Right atrium auricular region (tissue), 2 donors: ENCODE data around the gene PHKB. TPM values are rescaled to one million over a fixed set of nuclear protein-coding genes. Genes with fewer than 3 reads are reported as not detected.
A peak's percentile ranks its signal among the peaks of the same experiment; 100 is the strongest.

Source experiments
- DNase-seq: peaks from one replicate; pipeline ENCODE4 v3.0.0-alpha.2; 2019; ENCODE audit warnings: low spot score
- H3K27ac ChIP-seq, 2 donors: fragments of 200-600 bp; sonication (generic); 1 replicate in 1 of 2; 2 replicates in 1 of 2; pipeline ENCODE4 v1.5.1; 2016 to 2019
- H3K27me3 ChIP-seq, 2 donors: fragments of 200-600 bp; sonication (generic); one replicate each; pipeline versions ENCODE4 v1.5.1 to v1.6.0; 2017 to 2019
- H3K36me3 ChIP-seq: fragments of 200-600 bp; sonication (generic); one replicate; pipeline ENCODE4 v1.5.1; 2016
- H3K4me1 ChIP-seq, 2 donors: fragments of 200-600 bp; sonication (generic); one replicate each; pipeline versions ENCODE4 v1.5.1 to v1.6.0; 2017 to 2019
- H3K4me3 ChIP-seq, 2 donors: fragments of 200-600 bp; sonication (generic); 1 replicate in 1 of 2; 2 replicates in 1 of 2; pipeline ENCODE4 v1.5.1; 2017 to 2019; ENCODE audit warnings: mild to moderate bottlenecking in 1 of 2, moderate library complexity in 1 of 2
- H3K9me3 ChIP-seq, 2 donors: fragments of 200-600 bp; sonication (generic); one replicate each; pipeline ENCODE4 v1.5.1; 2019
- CTCF ChIP-seq, 2 donors: fragments of 200-600 bp; sonication (generic); IDR thresholded peaks; one replicate each; pipeline ENCODE4 v1.5.1; 2019; ENCODE audit warnings: antibody characterized with exemption in 2 of 2
- total RNA-seq, 2 donors: library from RNA; depleted of rRNA; stranded (reverse); fragments of >200 nt; gene quantifications; one replicate each; pipeline ENCODE4 v1.1.0, GENCODE V29; 2016

PHKB gene
- total RNA-seq, 2 donors from 2014 or later, result 43.4 to 43.7 TPM

- peaks cover 0 to 36% of the 10 kb centered on the region in 2 donors for H3K4me1 ChIP-seq
- H3K27ac ChIP-seq, result no peak overlapping the region
- H3K27me3 ChIP-seq, result no peaks in the 10 kb centered on the region
- no peak for DNase-seq
- no peaks in the 10 kb centered on the region for H3K36me3 ChIP-seq
- no peaks in the 10 kb centered on the region for H3K9me3 ChIP-seq
- no peak for TF ChIP-seq CTCF (IDR thresholded peaks at IDR 0.05)
- H3K4me3 ChIP-seq, result no peak overlapping the region
These were observed 2.8 kb upstream of the PHKB start for GRCh38 chr16:47458331-47458730.

- no peak for DNase-seq
These were observed 1.5 kb upstream of the PHKB start for GRCh38 chr16:47459603-47460002.

GRCh38 chr16:47460359-47460710, 796 bp upstream of the PHKB start:
- Histone ChIP-seq H3K9me3 (no peaks in the 10 kb centered on the region), H3K27me3 (no peaks in the 10 kb centered on the region), H3K27ac (peak overlapping the region; percentile 93 to 99), H3K4me1 (peaks cover 0 to 51% of the 10 kb centered on the region in 2 donors), H3K36me3 (no peaks in the 10 kb centered on the region), H3K4me3 (peak overlapping the region; percentile 85 to 91)
- no peak for DNase-seq
- no peak for TF ChIP-seq CTCF (IDR thresholded peaks at IDR 0.05)

More at GRCh38 chr16:47459603-47460002, 1.5 kb upstream of the PHKB start:
- no peak for TF ChIP-seq CTCF (IDR thresholded peaks at IDR 0.05)
- Histone ChIP-seq H3K4me1 (peaks cover 0 to 49% of the 10 kb centered on the region in 2 donors), H3K4me3 (peak overlapping the region in 1 of 2 donors; percentile 91), H3K27me3 (no peaks in the 10 kb centered on the region), H3K27ac (no peak overlapping the region), H3K36me3 (no peaks in the 10 kb centered on the region), H3K9me3 (no peaks in the 10 kb centered on the region)

GRCh38 chr16:47461598-47462266, 601 bp downstream of the PHKB start:
- Histone ChIP-seq H3K27ac (peak overlapping the region; percentile 93 to 99), H3K36me3 (no peaks in the 10 kb centered on the region), H3K9me3 (no peaks in the 10 kb centered on the region), H3K4me3 (peak overlapping the region; percentile 85 to 91), H3K4me1 (peaks cover 0 to 64% of the 10 kb centered on the region in 2 donors), H3K27me3 (no peaks in the 10 kb centered on the region)
- DNase-seq, result no peak
- TF ChIP-seq CTCF (IDR thresholded peaks at IDR 0.05), result no peak

- Histone ChIP-seq H3K4me1 (peaks cover 0 to 82% of the 10 kb centered on the region in 2 donors), H3K4me3 (no peak overlapping the region), H3K27ac (peak overlapping the region in 1 of 2 donors; percentile 2)
These were observed 2.9 kb downstream of the PHKB start for GRCh38 chr16:47463771-47464624.

More at GRCh38 chr16:47463771-47464624, 2.9 kb downstream of the PHKB start:
- no peak for DNase-seq
- no peaks in the 10 kb centered on the region for H3K36me3 ChIP-seq
- no peak for TF ChIP-seq CTCF (IDR thresholded peaks at IDR 0.05)
- H3K9me3 ChIP-seq, result no peaks in the 10 kb centered on the region
- H3K27me3 ChIP-seq, result no peaks in the 10 kb centered on the region
